Trophoblast cell (in vitro differentiated cells and primary cell): ENCODE data around the gene GATA5.

Source experiments
- DNase-seq, 2 donors: peaks; one replicate each; pipeline ENCODE4 v3.0.0-alpha.2; 2016
- H2AFZ ChIP-seq: 2 replicates; pipeline ENCODE4 v1.6.1; 2013; ENCODE audit warnings: low read length, moderate library complexity, mild to moderate bottlenecking; ENCODE audit not compliant: insufficient read depth, poor library complexity
- H2AK5ac ChIP-seq: 2 replicates; pipeline ENCODE4 v1.6.1; 2013; ENCODE audit warnings: mild to moderate bottlenecking, low read length
- H2BK120ac ChIP-seq: 2 replicates; pipeline ENCODE4 v1.6.1; 2013; ENCODE audit warnings: low read length, mild to moderate bottlenecking, moderate library complexity; ENCODE audit not compliant: insufficient read depth, poor library complexity
- H2BK12ac ChIP-seq: 2 replicates; pipeline ENCODE4 v1.6.1; 2013; ENCODE audit warnings: mild to moderate bottlenecking, low read length, moderate library complexity
- H2BK5ac ChIP-seq: 2 replicates; pipeline ENCODE4 v1.6.1; 2013; ENCODE audit warnings: low read length, low read depth, moderate library complexity, mild to moderate bottlenecking; ENCODE audit not compliant: poor library complexity
- H3K14ac ChIP-seq: 2 replicates; pipeline ENCODE4 v1.6.1; 2013; ENCODE audit warnings: mild to moderate bottlenecking, low read length
- H3K18ac ChIP-seq: 2 replicates; pipeline ENCODE4 v1.6.1; 2013; ENCODE audit warnings: mild to moderate bottlenecking, low read length
- H3K23ac ChIP-seq: 2 replicates; pipeline ENCODE4 v1.6.1; 2013; ENCODE audit warnings: low read length
- H3K27ac ChIP-seq: 2 replicates; pipeline ENCODE4 v1.5.1; 2013; ENCODE audit warnings: low read depth, mild to moderate bottlenecking, inconsistent platforms, low read length, moderate library complexity
- H3K27me3 ChIP-seq: 2 replicates; pipeline ENCODE4 v1.6.1; 2013; ENCODE audit warnings: inconsistent platforms, mild to moderate bottlenecking, low read length, moderate library complexity; ENCODE audit not compliant: insufficient read depth
- H3K36me3 ChIP-seq, 2 experiments: 1 replicate in 1 of 2; 2 replicates in 1 of 2; pipeline ENCODE4 v1.6.1; 2013; ENCODE audit warnings: low read length in 2 of 2, mild to moderate bottlenecking in 2 of 2, moderate library complexity in 1 of 2; ENCODE audit not compliant: insufficient read depth in 2 of 2, control insufficient read depth in 1 of 2
- H3K4ac ChIP-seq: 2 replicates; pipeline ENCODE4 v1.6.1; 2013; ENCODE audit warnings: low read depth, mild to moderate bottlenecking, low read length, moderate library complexity
- H3K4me1 ChIP-seq, 2 experiments: 1 replicate in 1 of 2; 2 replicates in 1 of 2; pipeline ENCODE4 v1.6.1; 2013; ENCODE audit warnings: low read length in 2 of 2, mild to moderate bottlenecking in 2 of 2, moderate library complexity in 1 of 2; ENCODE audit not compliant: insufficient read depth in 2 of 2, control insufficient read depth in 1 of 2
- H3K4me2 ChIP-seq: 2 replicates; pipeline ENCODE4 v1.6.1; 2013; ENCODE audit warnings: inconsistent platforms, mild to moderate bottlenecking, low read length, moderate library complexity
- H3K4me3 ChIP-seq: 2 replicates; pipeline ENCODE4 v1.5.1; 2013; ENCODE audit warnings: mild to moderate bottlenecking, low read depth, low read length, inconsistent platforms
- H3K79me1 ChIP-seq: one replicate; pipeline ENCODE4 v1.6.1; 2013; ENCODE audit warnings: low read length
- H3K79me2 ChIP-seq: 2 replicates; pipeline ENCODE4 v1.6.1; 2013; ENCODE audit warnings: low read length, mild to moderate bottlenecking; ENCODE audit not compliant: control insufficient read depth, insufficient read depth, poor library complexity
- H3K9ac ChIP-seq: 2 replicates; pipeline ENCODE4 v1.6.1; 2013; ENCODE audit warnings: mild to moderate bottlenecking, low read length
- H3K9me3 ChIP-seq: 2 replicates; pipeline ENCODE4 v1.6.1; 2013; ENCODE audit warnings: low read depth, mild to moderate bottlenecking, control low read depth, inconsistent platforms, low read length; ENCODE audit not compliant: insufficient read depth
- H4K12ac ChIP-seq: 2 replicates; pipeline ENCODE4 v1.6.1; 2013; ENCODE audit warnings: low read depth, mild to moderate bottlenecking, low read length, moderate library complexity
- H4K8ac ChIP-seq: 2 replicates; pipeline ENCODE4 v1.6.1; 2013; ENCODE audit warnings: low read depth, mild to moderate bottlenecking, low read length, moderate library complexity
- H4K91ac ChIP-seq: one replicate; pipeline ENCODE4 v1.6.1; 2013; ENCODE audit warnings: low read depth, mild to moderate bottlenecking, low read length, moderate library complexity
- WGBS: extraction: QIAGEN DNeasy Blood & Tissue Kit; methylation state at CpG from one replicate; pipeline ENCODE4 v1.1.7; 2013; ENCODE audit warnings: missing lambda C conversion rate; ENCODE audit not compliant: insufficient read length, insufficient coverage; ENCODE audit errors: extremely low coverage; 5-methylcytosine and 5-hydroxymethylcytosine counted together

Gene GATA5

DNA sequence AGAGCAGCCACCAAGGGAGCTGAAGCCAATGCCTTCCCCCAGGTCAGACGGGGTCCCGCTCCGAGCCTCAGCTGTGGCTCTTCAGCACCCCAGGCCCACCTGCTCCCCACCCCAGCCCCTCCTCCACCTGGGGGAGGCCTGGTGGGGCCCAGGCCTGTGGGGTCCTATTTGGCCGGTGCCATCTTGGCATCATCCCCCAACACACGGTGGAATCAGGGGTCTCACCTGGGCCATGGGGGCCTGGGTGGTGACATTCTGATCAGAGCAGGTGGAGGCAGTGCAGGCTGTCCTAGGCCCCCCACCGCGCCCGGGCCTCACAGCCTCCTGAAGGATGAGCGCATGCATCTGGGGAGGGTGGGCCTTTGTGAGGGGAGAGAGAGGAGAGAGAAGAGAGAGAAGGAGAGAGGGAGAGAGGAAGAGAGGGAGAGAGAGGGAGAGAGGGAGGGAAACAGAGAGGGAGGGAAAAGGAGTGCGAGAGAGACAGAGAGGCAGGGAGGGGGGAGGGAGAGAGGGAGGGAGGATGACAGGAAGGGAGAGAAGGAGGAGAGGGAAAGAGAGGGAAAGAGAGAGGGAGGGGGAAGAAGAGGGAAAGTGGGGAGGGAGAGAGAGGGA is 24.5 kb downstream of the GATA5 start:
- H3K4ac ChIP-seq: no peak overlapping the region
- no peaks in the 10 kb centered on the region for H3K9me3 ChIP-seq
- H4K12ac ChIP-seq: no peak overlapping the region
- H3K23ac ChIP-seq: no peak overlapping the region
- no peaks in the 10 kb centered on the region for H3K79me2 ChIP-seq
- no peak overlapping the region for H4K91ac ChIP-seq
- H2BK12ac ChIP-seq: no peak overlapping the region
- no peak overlapping the region for H2BK5ac ChIP-seq
- H4K8ac ChIP-seq: no peak overlapping the region
- H3K18ac ChIP-seq: no peak overlapping the region
- no peak overlapping the region for H3K14ac ChIP-seq
- no peak overlapping the region for H2BK120ac ChIP-seq
- no peak overlapping the region for H3K4me2 ChIP-seq
- H3K79me1 ChIP-seq: no peaks in the 10 kb centered on the region
- WGBS: no CpG with 5 or more reads among the region's 10 CpGs
- H3K27me3 ChIP-seq: no peaks in the 10 kb centered on the region
- no peak overlapping the region for H2AK5ac ChIP-seq
- no peak overlapping the region for H3K27ac ChIP-seq
- H3K4me1 ChIP-seq: no peaks in the 10 kb centered on the region
- H3K9ac ChIP-seq: no peak overlapping the region
- H2AFZ ChIP-seq: no peak overlapping the region
- no peaks in the 10 kb centered on the region for H3K36me3 ChIP-seq
- no peak overlapping the region for H3K4me3 ChIP-seq
- no peak for DNase-seq

DNA sequence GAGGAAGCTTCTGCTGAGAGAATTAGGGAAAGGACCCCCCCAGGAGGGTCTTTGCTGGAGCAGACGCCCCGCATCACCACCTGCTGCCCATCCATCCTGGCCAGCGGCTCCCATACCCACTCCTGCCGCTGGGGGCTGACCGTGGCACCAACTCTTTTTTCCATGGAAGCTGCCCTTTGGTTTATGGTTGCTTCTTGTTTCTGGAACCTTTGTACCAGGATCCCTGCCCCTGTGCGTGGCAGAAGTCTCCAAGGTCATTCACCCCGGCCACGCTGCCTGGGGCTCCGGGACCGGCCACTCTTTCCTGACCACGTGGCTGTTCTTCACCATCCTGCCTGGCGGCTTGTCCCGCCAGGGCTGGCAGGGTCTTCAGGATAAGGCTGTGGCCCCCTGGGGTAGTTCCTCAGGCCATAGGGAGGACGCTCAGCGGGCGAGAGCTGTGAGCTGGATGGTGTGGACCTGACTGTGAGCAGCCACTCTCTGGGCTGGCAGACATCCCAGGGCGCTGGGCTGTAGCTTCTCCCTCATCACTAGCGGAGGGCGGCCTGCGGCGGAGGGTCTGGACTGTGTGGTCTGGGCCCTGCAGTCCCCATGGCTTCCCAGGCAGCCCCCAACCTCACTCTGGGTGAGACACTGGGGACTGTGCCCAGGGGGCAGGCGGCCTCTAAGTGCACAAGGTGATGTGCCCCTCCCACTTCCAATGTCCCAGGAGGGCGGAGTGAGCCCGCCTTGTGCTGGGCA is 25.7 kb downstream of the GATA5 start:
- Histone ChIP-seq H3K4me1 (no peaks in the 10 kb centered on the region), H2AK5ac (no peak overlapping the region), H3K4me3 (no peak overlapping the region), H4K12ac (no peak overlapping the region), H3K9me3 (no peaks in the 10 kb centered on the region), H4K91ac (no peak overlapping the region), H2BK5ac (no peak overlapping the region), H3K4me2 (no peak overlapping the region), H3K23ac (no peak overlapping the region), H2AFZ (no peak overlapping the region), H2BK12ac (no peak overlapping the region), H3K79me2 (no peaks in the 10 kb centered on the region), H3K14ac (no peak overlapping the region), H3K27me3 (no peaks in the 10 kb centered on the region), H2BK120ac (no peak overlapping the region), H3K27ac (no peak overlapping the region), H3K36me3 (no peaks in the 10 kb centered on the region), H3K4ac (no peak overlapping the region), H3K79me1 (no peaks in the 10 kb centered on the region), H4K8ac (no peak overlapping the region), H3K18ac (no peak overlapping the region), H3K9ac (no peak overlapping the region)
- peak in 1 of 2 donors; percentile 17 for DNase-seq
- no CpG with 5 or more reads among the region's 24 CpGs for WGBS

DNA sequence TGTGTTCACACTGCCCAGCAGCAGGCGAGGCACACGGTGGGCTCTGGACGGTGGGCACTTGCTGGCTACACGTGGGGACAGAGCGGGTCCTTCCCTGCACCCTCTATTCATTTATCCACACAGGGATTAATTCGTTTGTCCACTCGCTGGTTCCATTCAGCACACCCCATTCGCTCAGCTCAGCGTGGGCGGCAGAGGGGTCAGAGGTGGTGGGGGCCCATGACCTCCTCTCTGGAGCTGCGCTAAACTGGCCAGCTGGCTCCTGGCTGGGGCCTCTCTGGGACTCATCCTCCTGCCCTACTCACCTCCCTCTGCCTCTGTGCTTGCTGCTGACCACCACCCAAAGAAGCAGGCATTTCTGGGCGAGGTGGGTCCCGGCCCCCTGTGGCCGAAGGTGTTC is 27.0 kb downstream of the GATA5 start:
- DNase-seq: no peak
- H3K36me3 ChIP-seq: no peaks in the 10 kb centered on the region
- H3K79me1 ChIP-seq: no peaks in the 10 kb centered on the region
- WGBS: no CpG with 5 or more reads among the region's 14 CpGs
- H3K18ac ChIP-seq: no peak overlapping the region
- no peaks in the 10 kb centered on the region for H3K4me1 ChIP-seq
- no peak overlapping the region for H4K8ac ChIP-seq
- no peaks in the 10 kb centered on the region for H3K27me3 ChIP-seq
- H3K4me2 ChIP-seq: no peak overlapping the region
- no peak overlapping the region for H3K27ac ChIP-seq
- H2AK5ac ChIP-seq: no peak overlapping the region
- H3K4ac ChIP-seq: no peak overlapping the region
- no peak overlapping the region for H3K14ac ChIP-seq
- H2AFZ ChIP-seq: no peak overlapping the region
- H2BK120ac ChIP-seq: no peak overlapping the region
- H3K9ac ChIP-seq: no peak overlapping the region
- no peak overlapping the region for H4K12ac ChIP-seq
- H2BK12ac ChIP-seq: no peak overlapping the region
- no peaks in the 10 kb centered on the region for H3K9me3 ChIP-seq
- no peaks in the 10 kb centered on the region for H3K79me2 ChIP-seq
- no peak overlapping the region for H3K23ac ChIP-seq
- H2BK5ac ChIP-seq: no peak overlapping the region
- no peak overlapping the region for H4K91ac ChIP-seq
- H3K4me3 ChIP-seq: no peak overlapping the region

DNA sequence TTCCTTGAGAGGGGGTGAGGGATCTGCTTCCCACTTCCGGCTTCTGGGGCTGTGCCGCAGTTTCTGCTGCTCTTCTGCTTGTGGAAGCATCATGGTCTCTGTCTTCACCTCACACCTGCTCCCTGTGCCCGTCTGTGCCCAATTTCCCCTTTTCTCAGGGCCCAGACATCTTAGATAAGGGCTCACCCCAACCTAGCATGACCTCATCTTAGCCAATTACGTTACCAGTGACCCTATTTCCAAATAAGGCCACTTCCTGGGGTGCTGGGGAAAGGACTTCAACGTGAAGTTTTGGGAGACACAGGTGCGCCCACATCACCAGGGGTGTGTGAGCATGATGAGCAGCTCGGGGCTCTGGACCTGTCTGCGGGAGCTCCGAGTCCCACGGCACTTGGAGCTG is 27.8 kb downstream of the GATA5 start:
- Histone ChIP-seq H3K79me2 (no peaks in the 10 kb centered on the region), H3K18ac (no peak overlapping the region), H2BK12ac (no peak overlapping the region), H4K8ac (no peak overlapping the region), H4K12ac (no peak overlapping the region), H2AFZ (no peak overlapping the region), H3K4ac (no peak overlapping the region), H2AK5ac (no peak overlapping the region), H2BK120ac (no peak overlapping the region), H3K23ac (no peak overlapping the region), H3K79me1 (no peaks in the 10 kb centered on the region), H3K9me3 (no peaks in the 10 kb centered on the region), H3K27me3 (no peaks in the 10 kb centered on the region), H3K27ac (no peak overlapping the region), H3K14ac (no peak overlapping the region), H3K4me1 (no peaks in the 10 kb centered on the region), H4K91ac (no peak overlapping the region), H3K9ac (no peak overlapping the region), H2BK5ac (no peak overlapping the region), H3K36me3 (no peaks in the 10 kb centered on the region), H3K4me2 (no peak overlapping the region), H3K4me3 (no peak overlapping the region)
- WGBS: no CpG with 5 or more reads among the region's 10 CpGs
- no peak for DNase-seq
